Nephron (organoid): ENCODE data around the gene IRAG1.

ENCODE experiments used
- H3K27ac Mint-ChIP-seq, 3 experiments: 2 replicates each; pipeline ENCODE4 v1.8.0; 2020; ENCODE audit warnings: mixed read lengths in 3 of 3, mild to moderate bottlenecking in 2 of 3, moderate library complexity in 1 of 3
- H3K27me3 Mint-ChIP-seq: 2 replicates; pipeline ENCODE4 v1.8.0; 2021; ENCODE audit warnings: low read depth, mild to moderate bottlenecking, moderate library complexity, mixed read lengths
- H3K36me3 Mint-ChIP-seq: 2 replicates; pipeline ENCODE4 v1.8.0; 2020; ENCODE audit warnings: low read depth, mixed read lengths
- H3K4me1 Mint-ChIP-seq: 2 replicates; pipeline ENCODE4 v1.8.0; 2020; ENCODE audit warnings: mixed read lengths
- H3K4me3 Mint-ChIP-seq, 3 experiments: 2 replicates each; pipeline ENCODE4 v1.8.0; 2020; ENCODE audit warnings: mild to moderate bottlenecking in 3 of 3, mixed read lengths in 3 of 3, moderate library complexity in 2 of 3
- H3K9me3 Mint-ChIP-seq: 2 replicates; pipeline ENCODE4 v1.8.0; 2020; ENCODE audit warnings: mixed read lengths
- TF ChIP-seq, protein P1 (sequence below), 3 experiments: fragments of 200-600 bp; sonication (generic); IDR thresholded peaks; one replicate each; pipeline ENCODE4 v1.5.0; 2021; ENCODE audit warnings: antibody characterized with exemption in 3 of 3; ENCODE audit not compliant: unreplicated experiment in 3 of 3

The IRAG1 gene

DNA sequence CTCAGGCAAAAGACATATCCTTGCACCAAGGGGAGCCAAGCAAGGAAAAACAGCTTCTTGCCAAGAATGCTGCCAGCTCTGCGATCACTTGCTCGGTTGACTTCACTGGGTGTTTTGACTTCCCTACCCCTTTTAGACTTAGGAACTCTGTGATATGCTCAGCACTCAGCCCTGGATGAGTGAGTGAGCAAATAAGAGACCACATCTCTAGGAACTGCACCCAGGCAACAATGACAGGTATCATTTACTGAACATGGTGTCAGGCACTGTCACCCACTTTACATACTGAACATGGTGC lies 3.7 kb upstream of the IRAG1 start:
- Mint-ChIP-seq H3K4me3 (no peak overlapping the region), H3K27ac (peak overlapping the region in 1 of 3 experiments; percentile 59), H3K27me3 (peaks cover 3% of the 10 kb centered on the region), H3K9me3 (peaks cover 5% of the 10 kb centered on the region), H3K36me3 (peaks cover 13% of the 10 kb centered on the region), H3K4me1 (peaks cover 37% of the 10 kb centered on the region)
- TF ChIP-seq, protein P1, sequence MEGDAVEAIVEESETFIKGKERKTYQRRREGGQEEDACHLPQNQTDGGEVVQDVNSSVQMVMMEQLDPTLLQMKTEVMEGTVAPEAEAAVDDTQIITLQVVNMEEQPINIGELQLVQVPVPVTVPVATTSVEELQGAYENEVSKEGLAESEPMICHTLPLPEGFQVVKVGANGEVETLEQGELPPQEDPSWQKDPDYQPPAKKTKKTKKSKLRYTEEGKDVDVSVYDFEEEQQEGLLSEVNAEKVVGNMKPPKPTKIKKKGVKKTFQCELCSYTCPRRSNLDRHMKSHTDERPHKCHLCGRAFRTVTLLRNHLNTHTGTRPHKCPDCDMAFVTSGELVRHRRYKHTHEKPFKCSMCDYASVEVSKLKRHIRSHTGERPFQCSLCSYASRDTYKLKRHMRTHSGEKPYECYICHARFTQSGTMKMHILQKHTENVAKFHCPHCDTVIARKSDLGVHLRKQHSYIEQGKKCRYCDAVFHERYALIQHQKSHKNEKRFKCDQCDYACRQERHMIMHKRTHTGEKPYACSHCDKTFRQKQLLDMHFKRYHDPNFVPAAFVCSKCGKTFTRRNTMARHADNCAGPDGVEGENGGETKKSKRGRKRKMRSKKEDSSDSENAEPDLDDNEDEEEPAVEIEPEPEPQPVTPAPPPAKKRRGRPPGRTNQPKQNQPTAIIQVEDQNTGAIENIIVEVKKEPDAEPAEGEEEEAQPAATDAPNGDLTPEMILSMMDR (IDR thresholded peaks at IDR 0.05; ENCODE audit: unreplicated experiment in 3 of 3) = no peak

- TF ChIP-seq, protein P1 (IDR thresholded peaks at IDR 0.05; ENCODE audit: unreplicated experiment in 3 of 3) = no peak
- H3K9me3 Mint-ChIP-seq = peaks cover 5% of the 10 kb centered on the region
- H3K36me3 Mint-ChIP-seq = peaks cover 13% of the 10 kb centered on the region
- peaks cover 41% of the 10 kb centered on the region for H3K4me1 Mint-ChIP-seq
- peaks cover 3% of the 10 kb centered on the region for H3K27me3 Mint-ChIP-seq
- H3K27ac Mint-ChIP-seq = peak overlapping the region; percentile 23 to 60 (median 59)
- no peak overlapping the region for H3K4me3 Mint-ChIP-seq
Observed at GRCh38 chr11:10696468-10697322, 3.1 kb upstream of the IRAG1 start.

GRCh38 chr11:10695833-10696232 lies 2.3 kb upstream of the IRAG1 start:
- Mint-ChIP-seq H3K36me3 (peaks cover 13% of the 10 kb centered on the region), H3K9me3 (peaks cover 5% of the 10 kb centered on the region), H3K4me1 (peaks cover 41% of the 10 kb centered on the region), H3K27me3 (peaks cover 4% of the 10 kb centered on the region), H3K4me3 (no peak overlapping the region), H3K27ac (peak overlapping the region; percentile 57 to 95 (median 59))
- TF ChIP-seq, protein P1 (IDR thresholded peaks at IDR 0.05; ENCODE audit: unreplicated experiment in 3 of 3) = no peak

DNA sequence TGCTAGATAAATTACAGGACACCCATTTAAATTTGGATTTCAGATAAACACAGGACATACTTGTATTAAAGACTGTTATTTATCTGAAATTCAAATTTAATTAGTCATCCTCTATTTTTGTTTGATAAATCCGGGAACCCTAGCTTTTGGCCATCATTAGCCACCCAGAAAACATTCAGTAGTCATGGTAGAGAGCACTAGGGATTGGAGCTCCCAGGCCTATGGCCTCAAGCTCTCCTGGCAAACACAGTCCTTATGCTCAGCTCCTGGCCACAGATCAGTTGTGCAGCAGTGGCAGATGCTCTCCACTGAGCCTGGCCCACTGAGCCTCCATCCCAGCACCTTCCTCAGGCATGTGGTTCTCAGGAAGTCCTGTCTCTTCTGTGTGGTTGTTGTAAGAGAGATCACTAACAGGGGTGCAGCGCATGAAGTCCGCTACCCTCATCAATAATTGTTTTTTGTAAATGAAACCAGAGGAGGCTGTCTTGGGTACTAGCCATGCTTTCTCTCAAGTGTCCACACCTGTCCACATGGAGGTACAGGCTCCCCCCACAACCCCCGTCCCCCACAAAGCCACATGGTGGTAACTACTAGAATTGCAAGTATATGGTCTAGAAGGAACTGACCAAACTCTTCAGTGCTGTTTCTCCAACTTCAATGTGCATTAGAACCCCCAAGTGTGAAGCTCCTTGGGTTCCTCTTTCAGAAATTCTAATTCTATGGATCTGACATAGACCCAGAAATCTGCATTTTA lies 1.1 kb upstream of the IRAG1 start:
- H3K4me3 Mint-ChIP-seq = peak overlapping the region in 2 of 3 experiments; percentile 85 to 88
- TF ChIP-seq, protein P1 (IDR thresholded peaks at IDR 0.05; ENCODE audit: unreplicated experiment in 3 of 3) = no peak
- peaks cover 9% of the 10 kb centered on the region for H3K27me3 Mint-ChIP-seq
- peaks cover 41% of the 10 kb centered on the region for H3K4me1 Mint-ChIP-seq
- H3K9me3 Mint-ChIP-seq = peaks cover 5% of the 10 kb centered on the region
- H3K27ac Mint-ChIP-seq = peak overlapping the region; percentile 59 to 97 (median 95)
- H3K36me3 Mint-ChIP-seq = peaks cover 13% of the 10 kb centered on the region

- peaks cover 9% of the 10 kb centered on the region for H3K27me3 Mint-ChIP-seq
- TF ChIP-seq, protein P1 (IDR thresholded peaks at IDR 0.05; ENCODE audit: unreplicated experiment in 3 of 3) = no peak
- no peaks in the 10 kb centered on the region for H3K36me3 Mint-ChIP-seq
- H3K9me3 Mint-ChIP-seq = no peaks in the 10 kb centered on the region
- peak overlapping the region; percentile 59 to 97 (median 95) for H3K27ac Mint-ChIP-seq
- H3K4me3 Mint-ChIP-seq = peak overlapping the region; percentile 85 to 88 (median 86)
- H3K4me1 Mint-ChIP-seq = peaks cover 41% of the 10 kb centered on the region
Observed at GRCh38 chr11:10692531-10693115, 932 bp downstream of the IRAG1 start.
